Hematopoietic multipotent progenitor cell treated with erythropoietin and hydrocortisone succinate and interleukin-3 and kit ligand, for 8 days (in vitro differentiated cells): ENCODE measurements around the gene RSAD1.

Source experiments
- DNase-seq: peaks from one replicate; pipeline ENCODE4 v3.0.0-alpha.2; 2015

RSAD1 gene

DNA sequence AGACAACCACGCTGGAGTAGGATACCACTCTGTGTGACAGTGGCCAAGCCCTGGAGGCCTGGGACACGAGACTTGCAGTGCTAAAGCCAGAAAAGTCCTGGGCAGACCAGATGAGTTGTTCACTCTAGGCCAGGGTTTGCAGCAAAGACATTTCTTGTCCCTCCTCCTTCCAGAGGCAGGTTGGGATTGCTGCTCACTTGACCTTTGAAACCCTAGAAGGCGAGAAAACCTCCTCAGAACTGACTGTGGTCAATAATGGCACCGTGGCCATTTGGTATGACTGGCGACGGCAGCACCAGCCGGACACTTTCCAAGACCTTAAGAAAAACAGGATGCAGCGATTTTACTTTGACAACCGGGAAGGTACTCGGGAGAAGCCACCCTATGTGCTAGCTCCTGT, 44.1 kb downstream of the RSAD1 start:
- no peak for DNase-seq

DNA sequence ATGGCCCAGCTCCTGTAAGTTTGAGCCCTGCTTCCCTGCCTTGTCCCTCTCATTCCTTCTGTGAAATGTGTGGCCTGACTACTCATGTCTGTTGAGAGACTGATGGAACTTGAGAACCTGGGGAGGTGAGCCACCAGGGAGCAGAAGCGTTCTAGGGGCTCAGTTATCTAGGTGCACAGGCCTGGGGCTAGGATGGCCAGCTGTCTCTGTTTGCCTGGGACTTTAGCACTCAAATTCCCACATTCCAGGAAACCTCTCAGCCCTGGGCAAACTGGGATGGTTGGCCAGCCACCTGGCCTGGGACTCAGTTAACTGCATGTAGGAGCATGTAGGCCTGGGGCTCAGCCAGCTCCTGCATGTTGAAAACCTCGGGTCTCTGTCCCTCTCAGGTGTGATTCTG, 44.5 kb downstream of the RSAD1 start:
- no peak for DNase-seq

GRCh38 chr17:50524838-50525237, 46.2 kb downstream of the RSAD1 start:
- DNase-seq = no peak

DNA sequence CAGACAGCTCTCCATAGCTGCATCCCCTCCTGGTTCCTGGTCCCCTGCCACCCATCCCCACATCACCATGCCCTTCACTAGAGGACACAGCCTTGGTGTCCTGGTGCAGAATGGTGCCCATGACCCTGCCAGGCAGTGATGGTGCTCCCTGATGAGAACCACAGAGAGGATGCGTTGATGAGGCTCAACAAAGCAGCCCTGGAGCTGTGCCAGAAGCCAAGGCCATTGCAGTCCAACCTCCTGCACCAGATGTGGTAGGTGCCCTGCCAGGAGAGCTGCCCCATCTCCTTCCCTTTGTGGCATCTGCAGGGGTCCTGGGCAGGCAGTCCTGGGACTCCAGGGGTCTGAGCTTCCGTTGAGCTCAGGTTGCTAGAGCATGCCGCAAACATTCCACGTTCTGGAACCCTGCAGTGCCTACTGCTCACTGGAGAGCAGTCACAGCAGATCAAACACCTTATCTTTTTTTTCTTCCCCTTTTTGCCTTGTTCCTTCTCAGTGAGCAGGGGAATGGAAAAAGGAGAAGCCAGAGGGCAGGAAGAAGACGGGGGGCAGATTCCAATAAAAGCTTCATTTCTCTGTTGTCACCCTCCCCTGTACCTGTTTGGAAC, 48.6 kb downstream of the RSAD1 start:
- no peak for DNase-seq

DNA sequence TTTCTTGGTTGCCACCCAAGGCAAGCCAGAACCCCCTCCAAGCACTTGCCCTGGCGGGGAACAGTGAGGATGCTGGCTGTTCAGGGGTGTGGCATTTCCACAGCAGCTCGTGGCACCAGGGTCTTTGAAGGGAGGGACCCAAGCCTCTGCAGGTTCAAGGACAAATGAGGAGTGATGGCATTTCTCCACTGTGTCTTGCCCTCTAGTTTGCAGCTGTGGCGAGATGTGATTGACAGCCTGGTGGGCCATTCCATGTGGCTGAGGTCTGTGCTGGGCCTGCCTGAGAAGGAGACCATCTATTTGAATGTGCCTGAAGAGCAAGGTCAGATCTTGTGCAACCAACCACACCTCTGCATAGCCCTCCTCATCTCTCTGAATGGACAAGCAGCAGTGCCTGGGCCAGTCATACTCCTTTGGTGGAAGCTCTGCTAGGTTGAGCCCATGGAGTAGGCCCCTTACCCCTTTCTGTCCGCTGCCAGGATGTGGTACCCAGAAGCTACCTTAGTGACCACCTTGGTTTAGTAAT, 49.4 kb downstream of the RSAD1 start:
- DNase-seq = no peak

DNA sequence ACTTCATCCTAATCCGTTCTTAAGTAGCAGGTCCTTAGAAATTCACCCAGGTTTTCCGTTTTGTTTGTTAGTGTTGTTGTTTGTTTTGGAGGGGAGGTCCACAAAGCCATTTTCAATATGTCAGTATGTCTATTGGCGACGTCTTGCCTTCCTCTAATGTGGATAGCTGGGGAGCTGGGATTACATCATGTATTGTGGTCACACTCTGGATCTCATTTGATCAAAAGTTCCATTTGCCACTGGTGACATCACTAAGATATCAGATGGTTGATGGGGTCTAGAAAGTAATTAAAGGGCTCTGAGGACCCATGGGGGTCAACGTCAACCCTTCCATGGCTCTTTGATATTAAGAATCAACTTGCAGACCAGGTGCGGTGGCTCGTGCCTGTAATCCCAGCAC, 51.2 kb downstream of the RSAD1 start:
- no peak for DNase-seq

- DNase-seq = peak; percentile 39
Measured at GRCh38 chr17:50531428-50532025, 52.9 kb downstream of the RSAD1 start.

DNA sequence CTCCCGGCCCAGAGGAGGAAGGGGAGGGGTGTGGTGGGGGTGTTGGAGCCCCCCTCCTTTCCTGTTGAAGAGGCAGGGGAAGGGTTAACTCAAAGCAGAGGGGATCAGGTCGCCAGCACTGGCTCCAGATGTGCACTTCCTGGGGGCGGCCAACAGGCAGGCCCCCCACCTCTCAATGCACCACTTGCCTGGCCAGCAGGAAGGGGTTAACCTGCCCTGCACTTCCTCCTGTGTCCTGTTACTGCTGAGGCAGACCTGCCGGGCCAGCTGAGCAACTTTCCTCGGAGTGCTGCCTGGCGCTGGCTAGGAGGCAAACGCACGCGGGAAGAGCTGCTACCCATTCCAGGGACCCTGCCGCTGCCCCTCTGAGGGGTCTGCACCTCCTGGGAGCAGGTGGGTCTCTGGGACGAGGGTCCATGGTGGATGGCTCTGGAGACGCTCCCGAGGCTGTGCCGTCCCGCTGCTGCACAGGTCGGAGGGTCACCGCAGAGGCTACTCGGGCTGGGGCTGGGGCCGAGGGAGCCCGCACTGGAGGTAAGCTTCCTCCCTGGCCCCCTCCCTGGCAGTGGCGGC, 53.9 kb downstream of the RSAD1 start, which contains the start of gene EPN3:
Gene EPN3 (plus strand): TSS at position 284 of the 573 bp plus-strand sequence. CDS start 3,822 bp downstream, outside the sequence.
- DNase-seq = no peak

GRCh38 chr17:50533185-50533584, 54.5 kb downstream of the RSAD1 start:
- no peak for DNase-seq

DNA sequence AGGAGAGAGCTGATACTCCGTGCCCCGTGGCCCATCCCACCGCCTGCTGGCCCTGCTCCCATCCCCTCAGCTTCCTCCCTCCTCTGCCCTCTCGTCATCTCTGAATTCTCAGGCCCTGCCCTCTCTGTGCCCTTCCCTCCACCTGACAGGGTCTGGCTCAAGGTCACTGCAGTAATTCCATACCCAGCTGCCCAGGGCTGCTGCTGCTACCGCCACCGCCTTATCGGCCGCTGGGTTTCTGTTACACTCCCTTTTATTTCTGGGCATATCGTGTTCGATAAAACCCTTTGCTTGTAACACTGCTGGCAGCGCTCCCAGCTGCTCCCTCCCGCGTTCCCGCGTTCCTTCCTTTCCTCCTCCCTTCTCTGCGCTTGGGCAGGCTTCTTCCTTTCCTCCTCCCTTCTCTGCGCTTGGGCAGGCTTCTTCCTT, 55.1 kb downstream of the RSAD1 start:
- DNase-seq = peak; percentile 93

- DNase-seq = peak; percentile 80
Measured at GRCh38 chr17:50534222-50534978, 55.7 kb downstream of the RSAD1 start.

DNA sequence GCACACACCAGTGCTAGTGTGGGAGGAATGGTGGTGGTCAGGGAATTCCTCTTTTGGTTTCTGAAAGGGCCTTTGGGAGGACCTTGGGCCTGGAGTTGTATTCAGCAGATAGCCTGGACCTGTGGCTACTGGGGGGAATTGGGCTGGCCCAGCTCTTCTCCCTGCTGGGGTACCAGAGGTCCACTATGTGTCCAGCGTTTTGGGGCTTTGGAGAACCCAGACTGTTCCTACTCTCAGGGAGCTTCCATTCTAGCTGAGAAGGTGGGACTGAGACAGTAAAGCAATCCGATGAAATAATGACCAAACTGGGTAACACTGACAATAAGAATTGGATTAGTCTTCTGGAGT, 56.3 kb downstream of the RSAD1 start:
- no peak for DNase-seq

DNA sequence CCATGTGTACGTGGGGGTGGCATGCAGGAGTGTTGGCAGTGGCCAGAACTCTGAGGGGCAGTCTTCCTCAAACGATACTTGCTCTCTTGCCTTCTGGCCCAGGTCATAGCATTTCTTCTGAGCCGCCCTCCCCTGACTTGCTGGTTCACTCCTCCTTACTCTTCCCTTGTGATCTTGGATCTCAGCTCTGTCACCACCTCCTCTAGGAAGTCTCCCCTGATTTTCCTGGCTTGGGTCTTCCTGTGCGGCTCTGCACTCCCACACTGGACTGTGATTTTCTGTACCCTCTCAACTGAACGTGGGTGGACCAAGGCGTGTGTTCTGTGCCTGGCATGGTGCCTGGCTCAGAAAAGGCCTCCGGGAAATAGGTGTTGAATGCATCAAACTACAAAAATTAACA, 56.7 kb downstream of the RSAD1 start:
- no peak for DNase-seq
